ENCODE results near the gene ITPR1.

- TF ChIP-seq CTCF (IDR thresholded peaks at IDR 0.05) (no peak), POLR2AphosphoS5 (IDR thresholded peaks at IDR 0.05) (no peak)
These were observed 338.4 kb downstream of the ITPR1 start for GRCh38 chr3:4831580-4831950.
